Spleen (tissue), 7 donors: ENCODE data around the gene PARN.

Experiments
- POLR2A ChIP-seq, 3 donors: fragments of 450-650 bp; IDR thresholded peaks; one replicate each; pipeline ENCODE4 v1.5.1; 2017; ENCODE audit warnings: antibody characterized with exemption in 3 of 3, mild to moderate bottlenecking in 1 of 3
- TF ChIP-seq, protein P1 (sequence below), 11 experiments: fragments of 200-600 bp in 7 of 11; fragments of 450-650 bp in 4 of 11; sonication (generic) in 4 of 11; IDR thresholded peaks in 8 of 11; conservative IDR thresholded peaks in 3 of 11; 1 replicate in 7 of 11; 2 replicates in 4 of 11; pipeline versions ENCODE4 v1.4.0 to v1.8.0; 2016 to 2021; ENCODE audit warnings: antibody characterized with exemption in 11 of 11, inconsistent platforms in 4 of 11, mild to moderate bottlenecking in 1 of 11
- donor health status: DM: no; HTN: no; CAD: no; lungs with moderate emphysema.
- donor health status: DM: no; HTN: no; CAD: no.
- donor health status: DM: no; HTN: no; CAD: no.

DNA sequence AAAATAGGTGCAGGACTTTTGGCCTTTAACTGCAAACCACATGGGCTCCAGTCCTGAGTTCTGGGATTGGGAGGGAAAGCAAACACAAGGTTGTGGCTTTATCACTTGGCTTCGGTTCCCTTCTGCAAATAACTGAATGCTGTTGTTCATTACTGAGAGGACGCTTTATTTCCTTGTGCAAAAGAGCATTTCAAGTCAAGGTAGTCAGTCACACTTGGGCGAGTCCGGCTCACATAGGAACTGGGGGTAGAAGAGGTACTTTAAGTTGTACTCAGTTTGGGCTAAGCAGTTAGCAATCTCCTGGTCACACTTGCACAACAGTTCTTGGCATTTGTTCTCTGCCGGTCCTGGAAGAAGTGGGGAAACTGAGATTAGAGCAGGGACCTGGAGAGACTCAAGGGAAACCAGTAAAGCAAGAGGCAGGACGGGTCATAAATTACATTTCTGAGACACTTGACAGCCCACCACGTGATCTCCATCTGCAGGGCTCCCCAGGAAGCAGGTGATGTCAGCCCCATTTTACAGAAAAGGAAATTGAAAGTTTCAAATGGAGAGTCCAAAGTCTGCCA is 42.4 kb upstream of the PARN start:
- TF ChIP-seq, protein P1, sequence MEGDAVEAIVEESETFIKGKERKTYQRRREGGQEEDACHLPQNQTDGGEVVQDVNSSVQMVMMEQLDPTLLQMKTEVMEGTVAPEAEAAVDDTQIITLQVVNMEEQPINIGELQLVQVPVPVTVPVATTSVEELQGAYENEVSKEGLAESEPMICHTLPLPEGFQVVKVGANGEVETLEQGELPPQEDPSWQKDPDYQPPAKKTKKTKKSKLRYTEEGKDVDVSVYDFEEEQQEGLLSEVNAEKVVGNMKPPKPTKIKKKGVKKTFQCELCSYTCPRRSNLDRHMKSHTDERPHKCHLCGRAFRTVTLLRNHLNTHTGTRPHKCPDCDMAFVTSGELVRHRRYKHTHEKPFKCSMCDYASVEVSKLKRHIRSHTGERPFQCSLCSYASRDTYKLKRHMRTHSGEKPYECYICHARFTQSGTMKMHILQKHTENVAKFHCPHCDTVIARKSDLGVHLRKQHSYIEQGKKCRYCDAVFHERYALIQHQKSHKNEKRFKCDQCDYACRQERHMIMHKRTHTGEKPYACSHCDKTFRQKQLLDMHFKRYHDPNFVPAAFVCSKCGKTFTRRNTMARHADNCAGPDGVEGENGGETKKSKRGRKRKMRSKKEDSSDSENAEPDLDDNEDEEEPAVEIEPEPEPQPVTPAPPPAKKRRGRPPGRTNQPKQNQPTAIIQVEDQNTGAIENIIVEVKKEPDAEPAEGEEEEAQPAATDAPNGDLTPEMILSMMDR (IDR thresholded peaks at IDR 0.05 in 8 of 11, conservative IDR thresholded peaks at IDR 0.05 in 3 of 11) = no peak
- no peak for TF ChIP-seq POLR2A (IDR thresholded peaks at IDR 0.05)
